ENCODE results near the gene OR1J4. TPM values are rescaled to one million over a fixed set of nuclear protein-coding genes. Genes with fewer than 3 reads are reported as not detected.

OR1J4 gene
- total RNA-seq, 1 donor from 2014 or later: not detected

Other genes starting within 250 kb of the OR1J4 start
- 1.9 and 2.4 TPM in 2 replicates for gene PTGS1, start 148.1 kb upstream of the OR1J4 start, total RNA-seq
- not detected in 2 replicates for gene OR1J1, start 41.2 kb upstream of the OR1J4 start, total RNA-seq
- not detected in 2 replicates for gene OR1J2, start 8.3 kb upstream of the OR1J4 start, total RNA-seq
- gene OR1N1, start 8.2 kb downstream of the OR1J4 start, total RNA-seq: not detected in 2 replicates
- not detected in 2 replicates for gene OR1N2, start 34.0 kb downstream of the OR1J4 start, total RNA-seq
- gene OR1L8, start 64.2 kb downstream of the OR1J4 start, total RNA-seq: not detected in 2 replicates
- gene OR1Q1, start 95.6 kb downstream of the OR1J4 start, total RNA-seq: not detected in 2 replicates
- not detected in 2 replicates for gene OR1B1, start 138.5 kb downstream of the OR1J4 start, total RNA-seq
- not detected in 2 replicates for gene OR1L1, start 142.6 kb downstream of the OR1J4 start, total RNA-seq
- not detected in 2 replicates for gene OR1L3, start 156.0 kb downstream of the OR1J4 start, total RNA-seq
- gene OR1L4, start 204.8 kb downstream of the OR1J4 start, total RNA-seq: not detected in 2 replicates
- gene OR1L6, start 223.2 kb downstream of the OR1J4 start, total RNA-seq: not detected in 2 replicates